Endodermal cell (in vitro differentiated cells): ENCODE results near the gene PRRT1B. TPM values are rescaled to one million over a fixed set of nuclear protein-coding genes. Genes with fewer than 3 reads are reported as not detected.
A peak's percentile ranks its signal among the peaks of the same experiment; 100 is the strongest.

Experiments
- DNase-seq: peaks from one replicate; pipeline ENCODE4 v3.0.0-alpha.2; 2017
- H3K27ac ChIP-seq: 2 replicates; pipeline ENCODE4 v1.5.1; 2013; ENCODE audit warnings: mild to moderate bottlenecking, low read depth, low read length, moderate library complexity
- H3K27me3 ChIP-seq: 2 replicates; pipeline ENCODE4 v1.6.1; 2013; ENCODE audit warnings: mild to moderate bottlenecking, low read length, moderate library complexity; ENCODE audit not compliant: insufficient read depth, control insufficient read depth, poor library complexity, severe bottlenecking
- H3K36me3 ChIP-seq: 2 replicates; pipeline ENCODE4 v1.7.0; 2013; ENCODE audit warnings: mild to moderate bottlenecking, low read length, moderate library complexity; ENCODE audit not compliant: control insufficient read depth, insufficient read depth
- H3K4me1 ChIP-seq: one replicate; pipeline ENCODE4 v1.7.0; 2013; ENCODE audit warnings: low read length; ENCODE audit not compliant: control insufficient read depth, insufficient read depth
- H3K4me3 ChIP-seq: 2 replicates; pipeline ENCODE4 v1.5.1; 2013; ENCODE audit warnings: mild to moderate bottlenecking, low read length, moderate library complexity
- H3K9ac ChIP-seq: 2 replicates; pipeline ENCODE4 v1.6.1; 2013; ENCODE audit warnings: mild to moderate bottlenecking, low read length, moderate library complexity; ENCODE audit not compliant: poor library complexity, severe bottlenecking; ENCODE audit errors: extremely low read depth
- H3K9me3 ChIP-seq: 2 replicates; pipeline ENCODE4 v1.6.1; 2013; ENCODE audit warnings: mild to moderate bottlenecking, low read length, moderate library complexity; ENCODE audit not compliant: control insufficient read depth
- H3K27ac Mint-ChIP-seq: 2 replicates; pipeline ENCODE4 v1.8.0; 2020; ENCODE audit warnings: mixed read lengths
- H3K27me3 Mint-ChIP-seq: 2 replicates; pipeline ENCODE4 v1.8.0; 2021; ENCODE audit warnings: mild to moderate bottlenecking, mixed read lengths; ENCODE audit not compliant: insufficient read depth
- H3K36me3 Mint-ChIP-seq: 2 replicates; pipeline ENCODE4 v1.8.0; 2020; ENCODE audit warnings: low read depth, mixed read lengths
- H3K4me1 Mint-ChIP-seq: 2 replicates; pipeline ENCODE4 v1.8.0; 2020; ENCODE audit warnings: mixed read lengths
- H3K4me3 Mint-ChIP-seq: 2 replicates; pipeline ENCODE4 v1.8.0; 2020; ENCODE audit warnings: mild to moderate bottlenecking, moderate library complexity, mixed read lengths
- H3K9me3 Mint-ChIP-seq: 2 replicates; pipeline ENCODE4 v1.8.0; 2020; ENCODE audit warnings: mild to moderate bottlenecking, mixed read lengths
- WGBS, 2 experiments: methylation state at CpG; one replicate each; pipeline versions ENCODE4 v1.1.5 to v1.1.7; 2013; ENCODE audit warnings: missing lambda C conversion rate in 2 of 2, mixed read lengths in 1 of 2; ENCODE audit not compliant: insufficient coverage in 1 of 2, insufficient read length in 1 of 2; 5-methylcytosine and 5-hydroxymethylcytosine counted together
- total RNA-seq, 2 donors: library from RNA; stranded (reverse); fragmentation: NEBNext Ultra II Directional in 1 of 2; extraction: Animal tissue kit (Norgen Biotek cat#: 25700) in 1 of 2; gene quantifications; 2 replicates in 1 of 2; 3 replicates in 1 of 2; pipeline ENCODE4 v1.2.1, GENCODE V29; 2021
- TF ChIP-seq, protein P1 (sequence below): fragments of 200-600 bp; sonication (generic); conservative IDR thresholded peaks from 2 replicates; pipeline ENCODE4 v1.5.0; 2021; ENCODE audit warnings: antibody characterized with exemption, mild to moderate bottlenecking

PRRT1B gene
- total RNA-seq, 2 donors from 2014 or later, result 42.9 to 71.4 TPM

DNA sequence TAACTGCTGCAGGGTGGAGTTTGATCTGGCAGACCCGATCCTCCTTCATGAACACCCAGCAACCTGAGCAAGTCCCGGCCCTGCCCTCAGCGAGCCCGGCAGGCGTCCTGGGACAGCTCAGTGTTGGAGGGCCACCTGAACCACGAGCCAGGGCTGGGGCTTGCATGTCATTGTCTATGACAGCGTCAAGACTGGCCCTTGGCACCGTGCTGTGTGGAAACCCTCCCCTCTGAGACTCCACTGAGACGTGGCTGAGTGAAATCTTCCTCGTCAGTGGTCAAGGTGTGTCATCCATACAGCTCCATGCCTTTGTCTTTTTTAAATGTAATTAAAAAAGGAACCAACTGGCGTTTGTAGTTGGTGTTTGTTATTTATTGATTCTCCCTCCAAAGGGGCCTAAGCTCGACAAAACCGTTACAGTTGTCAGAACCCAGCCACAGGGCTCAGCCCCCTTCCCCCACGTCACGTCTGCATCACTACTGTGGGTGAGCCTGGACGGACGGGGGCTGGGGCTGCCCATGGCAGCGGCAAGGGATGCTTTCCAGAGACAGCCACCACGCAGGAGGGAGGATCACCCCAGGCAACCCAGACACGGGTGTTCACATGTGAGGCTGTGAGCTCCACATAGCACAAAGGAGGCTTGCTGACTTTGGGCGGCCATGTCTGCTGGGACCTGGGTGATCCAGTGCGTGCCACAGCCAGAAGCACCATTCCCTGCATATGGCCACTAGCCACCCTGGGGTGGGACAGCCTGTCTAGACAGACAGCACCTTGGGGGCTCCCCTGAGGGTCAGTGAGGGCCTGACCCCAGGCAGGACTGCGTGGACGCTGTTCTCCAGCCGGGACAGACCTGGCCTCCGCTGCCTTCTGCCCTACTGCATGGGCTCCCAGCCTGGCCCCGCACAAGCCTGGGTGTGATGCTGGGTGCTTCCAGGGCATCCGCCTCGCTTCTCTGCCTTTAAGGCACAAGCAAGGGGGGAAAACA is 21.6 kb upstream of the PRRT1B start:
- peaks cover 67% of the 10 kb centered on the region for H3K36me3 Mint-ChIP-seq
- 93 to 98% methylated on average over 17 to 29 of the region's 29 CpGs for WGBS, 2 experiments

DNA sequence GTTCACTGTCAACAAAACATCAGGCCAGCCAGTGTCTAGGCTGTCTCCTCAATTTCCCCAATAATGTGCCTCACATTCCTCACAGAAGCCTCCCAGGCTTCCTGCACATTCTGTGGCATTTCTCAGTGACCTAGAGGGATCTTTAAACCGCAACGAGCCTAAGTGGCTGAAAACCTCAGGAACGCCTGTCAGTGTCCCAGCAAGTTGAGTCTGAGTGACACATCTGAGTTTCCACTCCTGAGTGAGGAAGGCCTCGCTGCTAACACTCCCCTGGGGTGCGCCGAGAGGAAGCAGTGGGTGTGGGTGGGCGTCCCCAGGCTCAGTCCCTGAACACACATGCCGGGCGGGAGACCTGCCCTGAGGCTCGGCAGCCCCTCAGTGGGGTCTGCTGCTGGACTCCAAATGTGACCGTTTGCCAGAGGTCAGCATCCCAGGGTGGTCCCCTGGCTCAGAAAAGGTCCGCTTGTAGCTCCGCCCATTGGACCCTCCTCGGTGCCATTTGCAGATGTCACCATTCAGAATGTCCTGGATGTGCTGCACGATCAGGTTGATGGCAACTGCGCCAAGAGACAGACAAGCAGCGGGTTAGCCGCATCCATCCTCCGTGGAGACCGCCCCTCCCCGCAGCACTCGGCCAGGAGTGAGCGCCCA is 20.5 kb upstream of the PRRT1B start:
- H3K36me3 Mint-ChIP-seq, result peaks cover 60% of the 10 kb centered on the region
- peak; percentile 36 for DNase-seq
- H3K27ac Mint-ChIP-seq, result peak overlapping the region; percentile 35
- peak overlapping the region; percentile 18 for H3K27ac ChIP-seq
- no peaks in the 10 kb centered on the region for H3K4me1 Mint-ChIP-seq
- H3K9me3 ChIP-seq, result no peaks in the 10 kb centered on the region
- no peak overlapping the region for H3K4me3 Mint-ChIP-seq
- WGBS, 2 experiments, result 93 to 96% methylated on average over 20 to 23 of the region's 23 CpGs
- H3K27me3 ChIP-seq, result no peaks in the 10 kb centered on the region
- no peak overlapping the region for H3K9ac ChIP-seq
- H3K36me3 ChIP-seq, result peaks cover 58% of the 10 kb centered on the region
- no peaks in the 10 kb centered on the region for H3K4me1 ChIP-seq
- H3K9me3 Mint-ChIP-seq, result no peaks in the 10 kb centered on the region
- no peaks in the 10 kb centered on the region for H3K27me3 Mint-ChIP-seq
- TF ChIP-seq, protein P1, sequence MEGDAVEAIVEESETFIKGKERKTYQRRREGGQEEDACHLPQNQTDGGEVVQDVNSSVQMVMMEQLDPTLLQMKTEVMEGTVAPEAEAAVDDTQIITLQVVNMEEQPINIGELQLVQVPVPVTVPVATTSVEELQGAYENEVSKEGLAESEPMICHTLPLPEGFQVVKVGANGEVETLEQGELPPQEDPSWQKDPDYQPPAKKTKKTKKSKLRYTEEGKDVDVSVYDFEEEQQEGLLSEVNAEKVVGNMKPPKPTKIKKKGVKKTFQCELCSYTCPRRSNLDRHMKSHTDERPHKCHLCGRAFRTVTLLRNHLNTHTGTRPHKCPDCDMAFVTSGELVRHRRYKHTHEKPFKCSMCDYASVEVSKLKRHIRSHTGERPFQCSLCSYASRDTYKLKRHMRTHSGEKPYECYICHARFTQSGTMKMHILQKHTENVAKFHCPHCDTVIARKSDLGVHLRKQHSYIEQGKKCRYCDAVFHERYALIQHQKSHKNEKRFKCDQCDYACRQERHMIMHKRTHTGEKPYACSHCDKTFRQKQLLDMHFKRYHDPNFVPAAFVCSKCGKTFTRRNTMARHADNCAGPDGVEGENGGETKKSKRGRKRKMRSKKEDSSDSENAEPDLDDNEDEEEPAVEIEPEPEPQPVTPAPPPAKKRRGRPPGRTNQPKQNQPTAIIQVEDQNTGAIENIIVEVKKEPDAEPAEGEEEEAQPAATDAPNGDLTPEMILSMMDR, result no peak
- H3K4me3 ChIP-seq, result no peak overlapping the region

More for the DNA sequence above, 21.6 kb upstream of the PRRT1B start:
- no peak overlapping the region for H3K27ac Mint-ChIP-seq
- no peaks in the 10 kb centered on the region for H3K27me3 Mint-ChIP-seq
- H3K4me1 Mint-ChIP-seq, result no peaks in the 10 kb centered on the region
- no peak overlapping the region for H3K9ac ChIP-seq
- peak; percentile 45 for DNase-seq
- TF ChIP-seq, protein P1, result no peak
- H3K9me3 Mint-ChIP-seq, result no peaks in the 10 kb centered on the region
- H3K27ac ChIP-seq, result peak overlapping the region; percentile 18
- peaks cover 58% of the 10 kb centered on the region for H3K36me3 ChIP-seq
- H3K9me3 ChIP-seq, result no peaks in the 10 kb centered on the region
- H3K27me3 ChIP-seq, result no peaks in the 10 kb centered on the region
- no peak overlapping the region for H3K4me3 ChIP-seq
- H3K4me1 ChIP-seq, result no peaks in the 10 kb centered on the region
- no peak overlapping the region for H3K4me3 Mint-ChIP-seq

DNA sequence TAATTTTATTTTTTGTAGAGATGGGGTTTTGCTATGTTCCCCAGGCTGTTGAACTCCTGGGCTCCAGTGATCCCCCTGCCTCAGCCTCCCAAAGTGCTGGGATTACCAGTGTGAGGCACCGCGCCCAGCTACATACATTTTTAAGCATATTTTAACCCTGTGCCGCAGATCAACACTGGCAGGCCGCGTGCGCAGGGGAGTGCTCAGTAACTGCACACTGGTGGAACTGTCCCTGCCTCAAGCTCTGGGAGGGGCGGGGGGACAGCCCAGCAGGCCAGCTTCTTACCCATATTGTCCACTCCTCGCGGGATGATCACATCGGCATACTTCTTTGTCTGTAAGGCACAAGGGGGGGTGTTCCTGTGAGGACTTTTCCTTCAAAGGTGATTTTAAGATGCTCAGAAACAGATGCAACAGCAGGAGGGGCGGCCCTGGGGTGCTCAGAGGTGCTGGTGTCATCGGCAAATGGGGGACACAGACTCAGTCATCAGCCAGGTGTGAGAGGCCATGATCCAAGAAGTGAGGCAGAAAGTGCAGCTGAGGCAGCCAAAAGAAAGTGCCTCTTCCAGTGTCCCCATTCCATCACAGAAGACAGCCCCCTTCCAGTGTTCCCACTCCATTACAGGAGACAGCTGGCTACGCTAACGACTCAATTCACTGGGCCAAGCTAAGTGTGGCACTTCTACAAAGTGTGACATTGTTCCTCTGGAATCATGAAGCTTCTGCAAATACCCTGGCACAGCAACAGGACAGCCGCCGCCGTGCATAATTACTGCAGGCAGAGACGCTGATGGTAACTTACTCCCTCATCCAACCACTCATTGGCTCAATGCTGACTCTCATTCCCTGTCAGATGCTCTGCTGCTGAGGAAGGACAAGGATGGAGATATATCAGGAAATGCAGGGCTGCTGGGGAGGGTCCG is 19.4 kb upstream of the PRRT1B start:
- H3K4me1 Mint-ChIP-seq, result peaks cover 2% of the 10 kb centered on the region
- Histone ChIP-seq H3K9me3 (no peaks in the 10 kb centered on the region), H3K27me3 (no peaks in the 10 kb centered on the region), H3K36me3 (peaks cover 50% of the 10 kb centered on the region), H3K27ac (no peak overlapping the region), H3K4me1 (peaks cover 5% of the 10 kb centered on the region), H3K9ac (no peak overlapping the region), H3K4me3 (no peak overlapping the region)
- TF ChIP-seq, protein P1, result no peak
- no peak overlapping the region for H3K4me3 Mint-ChIP-seq
- no peaks in the 10 kb centered on the region for H3K9me3 Mint-ChIP-seq
- 92 to 98% methylated on average over 8 to 19 of the region's 19 CpGs for WGBS, 2 experiments
- H3K36me3 Mint-ChIP-seq, result peaks cover 51% of the 10 kb centered on the region
- no peak overlapping the region for H3K27ac Mint-ChIP-seq
- H3K27me3 Mint-ChIP-seq, result no peaks in the 10 kb centered on the region
- DNase-seq, result peak; percentile 26
